ENCODE measurements around the gene RASL12. TPM values are rescaled to one million over a fixed set of nuclear protein-coding genes. Genes with fewer than 3 reads are reported as not detected.
"Not testable (repeated sequence)": the region's sequence is repeated elsewhere in the genome, so short reads cannot be mapped to it uniquely, and the experiment has no call there.

Gene RASL12
- total and polyA plus RNA-seq, 5 donors: 63.2 to 88.0 (median 69.6) TPM

DNA sequence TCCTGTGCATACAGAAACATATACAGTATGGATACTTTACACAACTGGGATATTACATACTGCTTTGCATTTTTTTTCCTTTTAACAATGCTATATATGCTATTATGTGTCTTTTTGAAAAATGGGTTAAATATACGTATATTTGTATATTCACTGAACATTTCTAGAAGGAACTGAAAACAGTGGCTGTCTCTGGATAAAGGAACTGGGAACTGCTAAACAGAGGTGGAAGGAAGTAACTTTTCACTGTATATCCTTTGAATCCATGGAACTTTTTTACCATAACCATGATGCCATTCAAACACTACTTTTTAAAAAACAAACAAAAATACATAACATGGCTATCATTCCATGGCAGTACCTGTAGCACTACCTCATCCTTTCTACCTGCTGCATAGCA, 40.2 kb downstream of the RASL12 start:
- Histone ChIP-seq H3K27me3 (ENCODE audit: control insufficient read depth, insufficient read depth) (no peaks in the 10 kb centered on the region), H3K9me3 (ENCODE audit: control insufficient read depth, low read length) (no peaks in the 10 kb centered on the region), H3K4me1 (ENCODE audit: control insufficient read depth, insufficient read depth, low read length) (peaks cover 7% of the 10 kb centered on the region), H3K4me3 (ENCODE audit: low read length) (no peak overlapping the region), H3K27ac (ENCODE audit: low read length) (no peak overlapping the region)
- DNase-seq (no peak), ATAC-seq (no peak)
- 76% methylated on average over 1 of the region's 1 CpG for WGBS
- intact Hi-C loops (cut with DNase I): no loop called here

DNA sequence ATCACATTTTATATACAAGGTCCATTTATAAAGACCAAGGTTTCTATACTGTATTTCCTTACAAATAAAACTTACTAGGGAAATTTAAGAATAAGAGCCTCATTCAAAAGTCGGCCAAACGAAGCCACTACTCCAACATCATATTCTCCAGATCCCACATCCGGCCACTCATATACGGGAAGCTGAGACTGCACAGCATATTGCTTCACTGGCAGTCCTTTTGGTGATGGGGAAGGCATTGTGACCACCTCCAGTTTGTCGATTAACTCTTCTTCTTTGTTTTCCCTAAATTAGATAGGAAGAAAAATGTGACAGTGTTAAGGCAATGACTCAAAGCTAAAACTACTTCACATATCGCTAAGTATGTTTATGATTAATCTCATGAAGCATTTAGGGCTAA, 41.0 kb downstream of the RASL12 start:
- Histone ChIP-seq H3K9me3 (ENCODE audit: control insufficient read depth, low read length) (no peaks in the 10 kb centered on the region), H3K4me3 (ENCODE audit: low read length) (no peak overlapping the region), H3K4me1 (ENCODE audit: control insufficient read depth, insufficient read depth, low read length) (peaks cover 7% of the 10 kb centered on the region), H3K27me3 (ENCODE audit: control insufficient read depth, insufficient read depth) (no peaks in the 10 kb centered on the region), H3K27ac (ENCODE audit: low read length) (no peak overlapping the region)
- intact Hi-C loops (cut with DNase I): no loop called here
- ATAC-seq: no peak
- WGBS: 85% methylated on average over 6 of the region's 6 CpGs
- no peak for DNase-seq

DNA sequence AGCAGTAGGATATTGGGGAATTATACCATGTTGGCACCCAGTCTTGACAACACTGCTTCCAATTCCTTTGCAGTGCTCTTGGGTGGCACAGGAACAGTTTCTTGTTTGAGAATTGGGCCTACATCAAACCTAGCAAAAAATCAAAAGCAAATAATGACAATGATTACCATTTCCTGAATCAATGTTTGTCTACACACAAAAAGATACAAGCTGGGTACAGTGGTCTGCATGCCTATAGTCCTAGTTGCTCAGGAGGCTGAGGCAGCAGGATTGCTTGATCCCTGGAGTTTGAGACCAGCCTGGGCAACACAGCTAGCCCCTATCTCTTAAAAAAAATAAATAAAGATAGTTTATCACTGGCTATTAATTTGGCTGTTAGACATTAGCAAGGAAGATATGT, 46.3 kb downstream of the RASL12 start:
- H3K4me1 ChIP-seq (ENCODE audit: control insufficient read depth, insufficient read depth, low read length): no peaks in the 10 kb centered on the region
- H3K27ac ChIP-seq (ENCODE audit: low read length): no peak overlapping the region
- H3K27me3 ChIP-seq (ENCODE audit: control insufficient read depth, insufficient read depth): no peaks in the 10 kb centered on the region
- no peak for DNase-seq
- H3K9me3 ChIP-seq (ENCODE audit: control insufficient read depth, low read length): no peaks in the 10 kb centered on the region
- intact Hi-C loops (cut with DNase I): no loop called here
- no peak for ATAC-seq
- H3K4me3 ChIP-seq (ENCODE audit: low read length): no peak overlapping the region

DNA sequence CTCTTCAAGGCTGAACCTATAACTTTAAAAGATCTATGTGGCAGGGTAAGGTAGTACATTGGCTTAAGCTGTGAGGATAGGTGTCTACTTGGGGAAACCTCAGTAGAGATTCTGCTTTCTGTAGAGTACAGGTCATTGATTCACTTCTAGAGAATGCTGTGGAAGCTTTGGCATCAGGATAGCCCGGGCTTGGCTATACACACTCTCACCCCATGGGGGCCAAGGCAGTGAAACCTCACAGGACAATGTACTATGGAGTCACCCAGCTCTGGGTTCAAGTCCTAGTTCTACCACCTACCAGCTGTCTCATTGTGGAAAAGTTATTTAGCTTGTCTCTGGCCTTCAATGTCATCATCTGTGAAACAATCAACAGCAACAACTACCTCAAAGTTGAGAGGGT, 47.4 kb downstream of the RASL12 start:
- DNase-seq (no peak), ATAC-seq (no peak)
- WGBS: 89% methylated on average over 1 of the region's 1 CpG
- H3K27ac ChIP-seq (ENCODE audit: low read length): no peak overlapping the region
- intact Hi-C loops (cut with DNase I): no loop called here
- no peaks in the 10 kb centered on the region for H3K27me3 ChIP-seq (ENCODE audit: control insufficient read depth, insufficient read depth)
- H3K4me3 ChIP-seq (ENCODE audit: low read length): no peak overlapping the region
- no peaks in the 10 kb centered on the region for H3K4me1 ChIP-seq (ENCODE audit: control insufficient read depth, insufficient read depth, low read length)
- no peaks in the 10 kb centered on the region for H3K9me3 ChIP-seq (ENCODE audit: control insufficient read depth, low read length)

DNA sequence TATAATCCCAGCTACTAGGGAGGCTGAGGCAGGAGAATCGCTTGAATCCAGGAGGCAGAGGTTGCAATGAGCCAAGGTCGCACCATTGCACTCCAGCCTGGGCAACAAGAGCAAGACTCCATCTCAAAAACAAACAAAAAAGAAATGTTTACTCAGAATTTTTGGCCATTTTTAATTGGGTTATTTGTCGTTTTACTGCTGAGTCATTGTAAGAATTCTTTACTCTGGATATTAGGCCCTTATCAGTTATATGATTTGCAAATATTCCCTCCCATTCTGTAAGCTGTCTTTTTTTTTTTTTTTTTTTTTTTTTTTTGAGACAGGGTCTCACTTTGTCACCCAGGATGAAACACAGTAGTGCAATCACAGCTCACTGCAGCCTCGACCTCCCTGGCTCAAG, 56.6 kb downstream of the RASL12 start:
- H3K4me3 ChIP-seq (ENCODE audit: low read length); ATAC-seq; H3K27me3 ChIP-seq (ENCODE audit: control insufficient read depth, insufficient read depth); intact Hi-C loops (cut with DNase I); H3K4me1 ChIP-seq (ENCODE audit: control insufficient read depth, insufficient read depth, low read length); DNase-seq; H3K27ac ChIP-seq (ENCODE audit: low read length); H3K9me3 ChIP-seq (ENCODE audit: control insufficient read depth, low read length): not testable (repeated sequence)
- 89% methylated on average over 4 of the region's 4 CpGs for WGBS

DNA sequence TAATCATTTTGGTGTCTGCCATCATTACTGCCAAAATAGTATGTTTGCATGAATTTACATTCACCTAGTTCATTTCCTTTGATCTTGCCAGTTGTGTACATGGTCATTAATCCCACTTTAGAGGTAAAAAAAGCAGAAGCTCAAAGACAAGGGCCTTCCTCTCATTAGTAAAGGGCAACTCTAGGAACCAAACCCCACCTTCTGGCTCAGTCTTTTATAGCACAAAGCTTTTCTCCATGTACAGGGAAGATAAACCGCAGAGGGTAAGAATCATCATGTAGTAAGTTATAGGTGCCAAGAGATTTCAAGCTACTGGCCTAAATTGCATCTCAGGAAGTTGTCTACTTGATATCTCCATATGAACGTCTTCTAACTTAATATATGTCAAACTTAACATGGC, 58.8 kb downstream of the RASL12 start:
- no peak overlapping the region for H3K27ac ChIP-seq (ENCODE audit: low read length)
- 56% methylated on average over 2 of the region's 2 CpGs for WGBS
- no peaks in the 10 kb centered on the region for H3K9me3 ChIP-seq (ENCODE audit: control insufficient read depth, low read length)
- H3K4me3 ChIP-seq (ENCODE audit: low read length): no peak overlapping the region
- ATAC-seq (no peak), DNase-seq (no peak)
- intact Hi-C loops (cut with DNase I): no loop called here
- no peaks in the 10 kb centered on the region for H3K4me1 ChIP-seq (ENCODE audit: control insufficient read depth, insufficient read depth, low read length)
- H3K27me3 ChIP-seq (ENCODE audit: control insufficient read depth, insufficient read depth): no peaks in the 10 kb centered on the region

DNA sequence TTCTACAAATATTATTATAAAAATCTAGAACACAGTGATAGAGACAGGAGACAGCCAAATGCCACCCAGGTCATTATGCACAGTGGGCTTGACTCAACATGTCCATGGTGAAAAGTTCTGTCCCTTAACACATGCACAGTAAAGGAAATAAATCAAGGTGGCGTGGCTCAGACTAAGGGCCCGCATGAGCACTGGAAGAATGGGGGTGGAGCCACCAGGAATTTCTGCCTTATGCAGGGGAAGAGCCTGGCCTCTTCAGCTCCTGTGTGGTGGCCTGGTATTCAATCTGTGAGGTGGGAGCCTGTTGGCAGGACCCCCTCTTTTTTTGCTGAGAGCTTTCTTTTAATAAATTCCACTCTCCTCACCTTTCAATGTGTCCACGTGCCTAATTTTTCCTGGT, 60.9 kb downstream of the RASL12 start:
- Histone ChIP-seq H3K27me3 (ENCODE audit: control insufficient read depth, insufficient read depth) (no peaks in the 10 kb centered on the region), H3K27ac (ENCODE audit: low read length) (no peak overlapping the region), H3K9me3 (ENCODE audit: control insufficient read depth, low read length) (no peaks in the 10 kb centered on the region), H3K4me3 (ENCODE audit: low read length) (no peak overlapping the region), H3K4me1 (ENCODE audit: control insufficient read depth, insufficient read depth, low read length) (no peaks in the 10 kb centered on the region)
- intact Hi-C loops (cut with DNase I): no loop called here
- DNase-seq (no peak), ATAC-seq (no peak)
- 89% methylated on average over 3 of the region's 3 CpGs for WGBS

DNA sequence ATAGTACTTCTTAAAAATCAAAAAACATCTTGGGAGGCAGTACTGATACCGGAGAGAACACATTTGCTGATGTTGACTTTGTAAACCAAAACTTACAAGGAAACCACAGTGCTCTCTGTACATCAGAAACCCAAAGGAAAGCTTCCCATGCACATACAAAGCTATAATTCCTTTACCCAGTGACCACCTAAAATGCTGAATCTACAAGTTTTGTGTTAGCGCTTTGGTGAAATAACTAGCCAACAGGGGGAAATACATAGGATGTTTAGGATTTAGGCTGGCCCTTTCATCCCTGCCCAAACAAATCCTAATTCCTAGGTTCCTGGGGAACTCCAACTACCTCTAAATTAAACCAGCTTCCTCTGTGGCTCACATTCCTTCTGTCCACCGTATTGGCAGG, 62.8 kb downstream of the RASL12 start:
- WGBS: 79% methylated on average over 3 of the region's 3 CpGs
- H3K27ac ChIP-seq (ENCODE audit: low read length): no peak overlapping the region
- H3K27me3 ChIP-seq (ENCODE audit: control insufficient read depth, insufficient read depth): no peaks in the 10 kb centered on the region
- no peak for DNase-seq
- ATAC-seq: no peak
- H3K4me3 ChIP-seq (ENCODE audit: low read length): no peak overlapping the region
- intact Hi-C loops (cut with DNase I): no loop called here
- no peaks in the 10 kb centered on the region for H3K4me1 ChIP-seq (ENCODE audit: control insufficient read depth, insufficient read depth, low read length)
- no peaks in the 10 kb centered on the region for H3K9me3 ChIP-seq (ENCODE audit: control insufficient read depth, low read length)

Other genes starting within 250 kb of the RASL12 start
- 1 to 10 TPM in 1 of 4 donors, under 1 TPM in 3; 0.25 to 1.1 (median 0.62) TPM for gene PIF1, start 242.3 kb downstream of the RASL12 start, total RNA-seq
- 0.86 TPM for gene PIF1, start 242.3 kb downstream of the RASL12 start, polyA plus RNA-seq
- 10 to 100 TPM; 11.6 to 22.3 (median 13.8) TPM for gene PLEKHO2, start 226.1 kb downstream of the RASL12 start, total RNA-seq
- 11.7 TPM for gene PLEKHO2, start 226.1 kb downstream of the RASL12 start, polyA plus RNA-seq
- 1 to 10 TPM; 3.0 to 6.0 (median 3.8) TPM for gene ANKDD1A, start 156.1 kb downstream of the RASL12 start, total RNA-seq
- 2.1 TPM for gene ANKDD1A, start 156.1 kb downstream of the RASL12 start, polyA plus RNA-seq
- gene SPG21, start 78.1 kb downstream of the RASL12 start, total RNA-seq: 10 to 100 TPM; 54.2 to 59.3 (median 56.0) TPM
- gene SPG21, start 78.1 kb downstream of the RASL12 start, polyA plus RNA-seq: 49.8 TPM
- 10 to 100 TPM; 17.4 to 18.0 (median 17.7) TPM for gene MTFMT, start 38.4 kb downstream of the RASL12 start, total RNA-seq
- gene MTFMT, start 38.4 kb downstream of the RASL12 start, polyA plus RNA-seq: 9.9 TPM
- gene SLC51B, start 22.6 kb downstream of the RASL12 start, total RNA-seq: not detected
- not detected for gene SLC51B, start 22.6 kb downstream of the RASL12 start, polyA plus RNA-seq
- gene KBTBD13, start 8.8 kb upstream of the RASL12 start, total RNA-seq: 1 to 10 TPM; 2.8 to 8.9 (median 5.3) TPM
- gene KBTBD13, start 8.8 kb upstream of the RASL12 start, polyA plus RNA-seq: 6.9 TPM
- 1 to 10 TPM; 1.7 to 2.5 (median 1.8) TPM for gene UBAP1L, start 47.2 kb upstream of the RASL12 start, total RNA-seq
- gene UBAP1L, start 47.2 kb upstream of the RASL12 start, polyA plus RNA-seq: 1.4 TPM
- gene PDCD7, start 65.8 kb upstream of the RASL12 start, total RNA-seq: 10 to 100 TPM; 13.3 to 20.9 (median 16.6) TPM
- 13.0 TPM for gene PDCD7, start 65.8 kb upstream of the RASL12 start, polyA plus RNA-seq
- 10 to 100 TPM; 44.7 to 51.2 (median 49.2) TPM for gene CLPX, start 117.4 kb upstream of the RASL12 start, total RNA-seq
- 15.6 TPM for gene CLPX, start 117.4 kb upstream of the RASL12 start, polyA plus RNA-seq
- 1 to 10 TPM; 2.3 to 9.9 (median 4.1) TPM for gene CILP, start 143.5 kb upstream of the RASL12 start, total RNA-seq
- 1.3 TPM for gene CILP, start 143.5 kb upstream of the RASL12 start, polyA plus RNA-seq
- gene PARP16, start 218.9 kb upstream of the RASL12 start, total RNA-seq: 1 to 10 TPM; 5.2 to 6.1 (median 5.5) TPM
- 4.3 TPM for gene PARP16, start 218.9 kb upstream of the RASL12 start, polyA plus RNA-seq
- 10 to 100 TPM in 1 of 4 donors, not detected in 3; 12.5 TPM for gene RNU5A-1, start 228.1 kb upstream of the RASL12 start, total RNA-seq
- not detected for gene RNU5A-1, start 228.1 kb upstream of the RASL12 start, polyA plus RNA-seq
- 10 to 100 TPM; 16.9 to 71.0 (median 42.7) TPM for gene RNU5B-1, start 236.7 kb upstream of the RASL12 start, total RNA-seq
- not detected for gene RNU5B-1, start 236.7 kb upstream of the RASL12 start, polyA plus RNA-seq

Data from right cardiac atrium (tissue), 5 donors.